ENCODE results near the gene BAIAP3.

Gene BAIAP3

GRCh38 chr16:1392826-1393225 is 59.4 kb downstream of the BAIAP3 start:
- no peak for DNase-seq (ENCODE audit: low spot score)

DNA sequence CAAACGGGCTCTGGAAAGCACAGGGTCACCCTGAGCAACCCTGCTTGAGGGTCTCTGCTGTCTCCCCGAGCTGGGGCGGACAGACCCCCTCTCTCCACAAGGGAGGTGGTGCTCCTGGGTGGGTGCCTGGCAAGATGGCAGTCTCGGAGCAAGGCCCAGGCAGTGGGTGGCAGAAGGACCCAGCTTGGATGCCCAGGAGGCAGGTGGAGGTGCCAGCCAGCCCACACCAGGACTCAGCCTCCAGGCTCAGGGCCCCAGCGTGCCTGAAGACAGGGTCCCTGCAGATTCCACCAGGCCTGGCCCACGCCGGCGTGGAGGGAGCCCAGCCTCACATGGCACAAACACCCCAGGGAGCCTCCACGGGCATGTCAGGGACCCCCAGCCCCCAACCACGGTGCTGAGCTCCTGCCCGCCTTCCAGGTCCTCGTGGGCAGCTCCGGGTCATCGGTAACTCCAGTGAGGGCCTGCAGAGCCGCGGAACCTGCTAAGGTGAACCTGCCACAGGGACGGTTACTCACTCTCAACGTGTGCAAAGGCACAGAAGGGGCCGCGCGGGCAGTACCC is 60.2 kb downstream of the BAIAP3 start:
- no peak for DNase-seq (ENCODE audit: low spot score)

- no peak for DNase-seq (ENCODE audit: low spot score)
Measured at GRCh38 chr16:1394367-1394951, 61.0 kb downstream of the BAIAP3 start.

- DNase-seq (ENCODE audit: low spot score) = no peak
Measured at GRCh38 chr16:1395444-1396031, 62.1 kb downstream of the BAIAP3 start.

- DNase-seq (ENCODE audit: low spot score) = no peak
Measured at GRCh38 chr16:1397779-1398178, 64.3 kb downstream of the BAIAP3 start.

DNA sequence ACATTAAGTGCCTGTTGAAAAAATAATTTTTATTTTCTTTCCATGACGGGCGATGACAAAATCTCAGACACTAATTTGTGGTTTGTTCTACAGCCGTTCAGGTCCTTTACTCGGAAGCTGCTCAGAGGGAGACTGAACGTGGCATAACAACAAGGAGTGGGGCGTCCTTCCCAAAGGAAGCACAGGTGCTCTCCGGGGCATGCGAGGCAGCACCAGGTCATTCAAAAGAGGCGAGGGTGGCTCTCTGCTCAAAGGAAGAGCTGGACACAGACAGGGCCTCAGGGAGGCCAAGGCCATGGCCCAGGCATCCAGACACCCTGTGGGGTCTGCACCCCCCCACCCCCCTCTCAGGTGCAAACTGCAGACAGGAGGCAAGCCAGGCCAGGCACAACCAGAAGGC is 64.9 kb downstream of the BAIAP3 start:
- no peak for DNase-seq (ENCODE audit: low spot score)
